ENCODE results near the gene ANO2. TPM values are rescaled to one million over a fixed set of nuclear protein-coding genes. Genes with fewer than 3 reads are reported as not detected.

Gene ANO2
- total RNA-seq, 1 donor from 2014 or later = 7.8 TPM

Small RNA genes within 50 kb of the gene (small RNA-seq; reads per million reads assigned to genes)
- gene AC137627.1 (ENCODE audit: low replicate concordance) = not detected

Other genes starting within 250 kb of the ANO2 start
- 51.8 TPM for gene VWF, start 179.4 kb upstream of the ANO2 start, total RNA-seq

Measured in skin of body (tissue), 2 donors.